ENCODE results near the gene EFNA4. TPM values are rescaled to one million over a fixed set of nuclear protein-coding genes. Genes with fewer than 3 reads are reported as not detected.
A peak's percentile ranks its signal among the peaks of the same experiment; 100 is the strongest.

The EFNA4 gene
- total and polyA plus RNA-seq, 2 of the 8 experiments (the other 6 are each of a cell fraction or from before 2014, with no cell fraction given) = 21.9 to 23.9 TPM

DNA sequence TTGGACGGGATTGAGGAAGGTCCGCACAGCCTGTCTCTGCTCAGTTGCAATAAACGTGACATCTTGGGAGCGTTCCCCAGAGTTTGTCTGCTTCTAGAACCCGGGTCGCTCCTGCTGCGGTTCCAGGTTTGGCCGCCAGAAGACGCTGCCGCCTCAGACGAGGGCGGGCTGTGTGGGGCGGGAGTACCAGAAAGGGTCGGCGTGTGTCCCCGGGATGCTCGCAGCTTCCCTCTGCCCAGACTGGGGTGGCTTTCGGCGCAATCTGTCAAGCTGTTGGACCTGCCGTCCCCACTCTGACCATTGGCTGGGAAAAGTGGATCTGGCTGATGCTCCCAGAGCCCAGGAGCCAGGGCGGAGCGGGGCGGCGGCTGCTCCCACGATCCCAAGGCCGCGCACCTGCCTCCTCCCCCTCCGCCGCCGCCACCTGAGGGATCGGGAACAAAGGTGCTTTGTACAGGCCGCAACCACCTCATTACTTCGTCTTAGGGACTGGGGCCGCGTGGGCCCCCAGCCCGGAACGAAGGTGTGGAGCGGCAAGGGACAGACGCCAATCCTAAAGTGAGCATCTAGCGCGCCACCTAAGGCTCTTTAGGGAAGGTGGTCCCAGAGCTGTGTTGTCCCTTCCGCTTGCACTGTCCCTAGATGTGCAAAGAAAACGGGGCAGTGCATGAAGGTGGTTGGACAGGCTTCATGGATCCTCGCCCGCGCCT is 683 bp upstream of the EFNA4 start:
- Histone ChIP-seq H2AK5ac (ENCODE audit: low read depth, low read length) (no peak overlapping the region), H3K4ac (replicated peaks; ENCODE audit: insufficient read length, low read depth, low read length) (no peak overlapping the region), H2BK15ac (ENCODE audit: low read length) (no peak overlapping the region), H4K8ac (ENCODE audit: extremely low read depth, insufficient read depth, low read length) (peak overlapping the region; percentile 63; the same call in 1 of the 2 replicates), H2BK20ac (ENCODE audit: low read length) (0 out of 2 replicates have a peak overlapping the region, but pooled peaks have one; percentile 72), H3K27ac (ENCODE audit: low read depth, low read length) (no peak overlapping the region), H2BK5ac (ENCODE audit: low read depth, low read length) (no peak overlapping the region), H2BK12ac (ENCODE audit: low read depth, low read length) (0 out of 2 replicates have a peak overlapping the region, but pooled peaks have one; percentile 29), H3K56ac (replicated peaks; ENCODE audit: insufficient read length, low read depth, low read length) (peak overlapping the region; percentile 27), H4K5ac (ENCODE audit: insufficient read length, low read depth, low read length) (no peak overlapping the region), H3K9ac (replicated peaks in 1 of 4; ENCODE audit: extremely low read depth in 1 of 4, low read depth in 3 of 4, low read length in 3 of 4) (no peak overlapping the region), H3K23ac (ENCODE audit: insufficient read length) (no peak overlapping the region), H4K91ac (replicated peaks; ENCODE audit: insufficient read length, low read length) (peak overlapping the region; percentile 14), H3K23me2 (ENCODE audit: low read depth, low read length) (peaks cover 15% of the 10 kb centered on the region), H2BK120ac (replicated peaks; ENCODE audit: low read depth, low read length) (no peak overlapping the region), H3K79me1 (ENCODE audit: low read depth, low read length) (no peaks in the 10 kb centered on the region), H3K18ac (ENCODE audit: extremely low read depth, low read length) (no peak overlapping the region; the same call in 1 of the 2 replicates), H3K9me3 (ENCODE audit: insufficient read depth in 2 of 2, low read depth in 1 of 2, low read length in 1 of 2) (no peaks in the 10 kb centered on the region), H2AFZ (ENCODE audit: low read length) (no peak overlapping the region), H4K20me1 (replicated peaks in 1 of 2; ENCODE audit: control insufficient read depth in 1 of 2, insufficient read depth in 2 of 2, low read length in 2 of 2) (peaks cover 2 to 13% of the 10 kb centered on the region in 2 experiments), H3K4me3 (ENCODE audit: extremely low read depth in 1 of 4, insufficient read depth in 2 of 4, low read depth in 3 of 4, low read length in 4 of 4) (peak overlapping the region; percentile 63 to 85 (median 82); a peak in 7 of 8 replicates), H3K4me2 (ENCODE audit: insufficient read depth in 1 of 2, low read depth in 2 of 2, low read length in 2 of 2) (peak overlapping the region; percentile 68 to 97), H3K79me2 (ENCODE audit: control insufficient read depth in 1 of 2, insufficient read depth in 2 of 2, low read length in 2 of 2) (peaks cover 0 to 15% of the 10 kb centered on the region in 2 experiments; a peak in 2 of 4 replicates), H3K14ac (ENCODE audit: insufficient read length) (no peak overlapping the region), H3K4me1 (replicated peaks in 1 of 4; ENCODE audit: control insufficient read depth in 3 of 4, insufficient read depth in 4 of 4, low read length in 3 of 4) (peaks cover 0 to 19% (median 6%) of the 10 kb centered on the region in 4 experiments; a peak in 5 of 7 replicates), H3K27me3 (replicated peaks in 1 of 4; ENCODE audit: control insufficient read depth in 3 of 4, extremely low read depth in 1 of 4, insufficient read depth in 3 of 4, low read length in 3 of 4) (peaks cover 0 to 4% (median 1%) of the 10 kb centered on the region in 4 experiments; a peak in 2 of 7 replicates), H3K36me3 (ENCODE audit: control insufficient read depth in 2 of 4, insufficient read depth in 4 of 4, low read length in 3 of 4) (peaks cover 0 to 6% (median under 1%) of the 10 kb centered on the region in 4 experiments; a peak in 5 of 8 replicates)
- WGBS, 2 experiments (ENCODE audit: extremely low coverage in 1 of 2, insufficient coverage in 1 of 2, insufficient read length in 1 of 2, insufficient replicate concordance in 2 of 2, low coverage in 1 of 2, low lambda C conversion rate in 2 of 2, missing lambda C conversion rate in 1 of 2) = 4% methylated on average over 18 of the region's 46 CpGs; no CpG with 5 or more reads in 1 of the 2 experiments
- CTCF ChIA-PET (ENCODE audit: partially characterized antibody) = interaction anchor here (0.8 to 33.9 kb wide), 16 partner anchors 2 to 394 kb away, joined by 3 to 907 read pairs (median 7); partner anchors contain the start of genes ADAM15, EFNA3, EFNA4 and KRTCAP2
- DNase-seq (ENCODE audit: low read depth in 1 of 2, low spot score in 2 of 2) (peak in 1 of 2 experiments; percentile 99), FAIRE-seq (no peak)
- POLR2A ChIA-PET (ENCODE audit: partially characterized antibody) = interaction anchor here (0.7 to 4.6 kb wide), 17 partner anchors 8 to 122 kb away, joined by 3 to 21 read pairs (median 4); partner anchors contain the start of genes ADAM15, EFNA3, KRTCAP2 and LENEP
- TF ChIP-seq SIN3A (conservative IDR thresholded peaks at IDR 0.05 in 1 of 2, IDR thresholded peaks at IDR 0.05 in 1 of 2; ENCODE audit: low read depth in 1 of 2, low read length in 2 of 2) = peak in 1 of 2 experiments; percentile 70; a peak in 1 of 4 replicates
- TF ChIP-seq, protein P1, sequence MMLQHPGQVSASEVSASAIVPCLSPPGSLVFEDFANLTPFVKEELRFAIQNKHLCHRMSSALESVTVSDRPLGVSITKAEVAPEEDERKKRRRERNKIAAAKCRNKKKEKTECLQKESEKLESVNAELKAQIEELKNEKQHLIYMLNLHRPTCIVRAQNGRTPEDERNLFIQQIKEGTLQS (IDR thresholded peaks at IDR 0.05; ENCODE audit: insufficient read depth, low read depth, low read length) = no peak
- TF ChIP-seq RAD21 (IDR thresholded peaks at IDR 0.05 in 1 of 2, conservative IDR thresholded peaks at IDR 0.05 in 1 of 2; ENCODE audit: low read depth in 2 of 2, low read length in 2 of 2) = peak; percentile 87 to 90
- no peak for TF ChIP-seq BCL11A (IDR thresholded peaks at IDR 0.05; ENCODE audit: low read depth in 2 of 2, low read length in 2 of 2)
- no peak for TF ChIP-seq CEBPB (IDR thresholded peaks at IDR 0.05; ENCODE audit: low read depth, low read length)
- TF ChIP-seq SIX5 (IDR thresholded peaks at IDR 0.05; ENCODE audit: low read depth, low read length) = no peak
- TF ChIP-seq RNF2 (IDR thresholded peaks at IDR 0.05; ENCODE audit: borderline replicate concordance, low read depth, low read length, missing control alignments, poor library complexity, severe bottlenecking) = no peak
- TF ChIP-seq ASH2L (IDR thresholded peaks at IDR 0.05; ENCODE audit: low read length) = no peak
- TF ChIP-seq YY1 (IDR thresholded peaks at IDR 0.05; ENCODE audit: low read depth, low read length) = no peak; the same call in 1 of the 2 replicates

Measured in H1 (cell line).